SK-N-SH (cell line): Measurements from ENCODE around the gene DOCK4. TPM values are rescaled to one million over a fixed set of nuclear protein-coding genes. Genes with fewer than 3 reads are reported as not detected.

Source experiments
- CTCF ChIA-PET: fragments of 300-600, 350-600 bp; formaldehyde crosslinking; extraction: SDS; loops from one replicate; lab custom pipeline; 2021; lab: Yijun Ruan, JAX
- POLR2A ChIA-PET: fragments of 350-600 bp; sonication (Branson Sonifier 250); formaldehyde crosslinking; extraction: SDS; loops from one replicate; lab custom pipeline; 2020; ENCODE audit warnings: antibody characterized with exemption, inconsistent platforms; lab: Yijun Ruan, JAX
- DNase-seq: peaks from one replicate; pipeline ENCODE4 v3.0.0; 2012
- H2AFZ ChIP-seq: fragments of 200-600 bp; sonication (generic); 2 replicates; pipeline ENCODE4 v1.8.1; 2016; ENCODE audit warnings: antibody characterized with exemption, mild to moderate bottlenecking, low read depth
- H3F3A ChIP-seq: fragments of 200-600 bp; sonication (generic); replicated peaks from 2 replicates; pipeline ENCODE3; 2016; ENCODE audit warnings: antibody characterized with exemption, mild to moderate bottlenecking; ENCODE audit not compliant: insufficient read depth
- H3K27ac ChIP-seq, 2 experiments: fragments of 200-500 bp in 1 of 2; fragments of 200-600 bp in 1 of 2; sonication (Bioruptor generic) in 1 of 2; sonication (generic), shearing (Covaris generic) in 1 of 2; 2 replicates each; pipeline versions ENCODE4 v1.5.1 to v1.6.1; 2014 to 2016; ENCODE audit warnings: low read depth in 2 of 2, inconsistent platforms in 1 of 2, low read length in 1 of 2, mild to moderate bottlenecking in 1 of 2, mixed read lengths in 1 of 2
- H3K27me3 ChIP-seq: fragments of 200-600 bp; sonication (generic), shearing (Covaris generic); 2 replicates; pipeline ENCODE4 v1.6.1; 2016; ENCODE audit warnings: mixed run types; ENCODE audit not compliant: insufficient read depth
- H3K36me3 ChIP-seq, 2 experiments: fragments of 200-500 bp in 1 of 2; fragments of 200-600 bp in 1 of 2; sonication (Bioruptor generic) in 1 of 2; sonication (generic) in 1 of 2; replicated peaks in 1 of 2; 2 replicates each; pipeline versions ENCODE3 to v1.5.1; 2014 to 2016; ENCODE audit warnings: low read length in 1 of 2, mild to moderate bottlenecking in 1 of 2; ENCODE audit not compliant: insufficient read depth in 2 of 2, control insufficient read depth in 1 of 2
- H3K4me1 ChIP-seq, 2 experiments: fragments of 200-500 bp in 1 of 2; fragments of 200-600 bp in 1 of 2; sonication (Bioruptor generic) in 1 of 2; sonication (generic), shearing (Covaris generic) in 1 of 2; 2 replicates each; pipeline versions ENCODE4 v1.5.1 to v1.6.1; 2014 to 2016; ENCODE audit warnings: low read depth in 1 of 2, low read length in 1 of 2, mixed run types in 1 of 2; ENCODE audit not compliant: insufficient read depth in 2 of 2, control insufficient read depth in 1 of 2
- H3K4me2 ChIP-seq: fragments of 200-600 bp; sonication (generic), shearing (Covaris generic); 2 replicates; pipeline ENCODE4 v1.6.1; 2017; ENCODE audit warnings: mixed run types
- H3K4me3 ChIP-seq, 2 experiments: fragments of 200-500 bp in 1 of 2; fragments of 200-600 bp in 1 of 2; sonication (Bioruptor generic) in 1 of 2; sonication (generic), shearing (Covaris generic) in 1 of 2; 2 replicates each; pipeline versions ENCODE4 v1.5.1 to v1.8.1; 2014 to 2016; ENCODE audit warnings: low read depth in 2 of 2, inconsistent platforms in 1 of 2, low read length in 1 of 2, mild to moderate bottlenecking in 1 of 2, mixed read lengths in 1 of 2, moderate library complexity in 1 of 2
- H3K79me2 ChIP-seq: fragments of 200-600 bp; sonication (generic); 2 replicates; pipeline ENCODE4 v1.8.1; 2017; ENCODE audit warnings: mild to moderate bottlenecking; ENCODE audit not compliant: insufficient read depth
- H3K9ac ChIP-seq: fragments of 200-600 bp; sonication (generic); 2 replicates; pipeline ENCODE4 v1.6.1; 2017; ENCODE audit warnings: mixed run types
- H3K9me2 ChIP-seq: fragments of 200-600 bp; sonication (generic); 2 replicates; pipeline ENCODE4 v1.6.1; 2017; ENCODE audit warnings: mixed run types
- H3K9me3 ChIP-seq: fragments of 200-600 bp; sonication (generic); 2 replicates; pipeline ENCODE4 v1.6.1; 2017; ENCODE audit warnings: mixed run types, mild to moderate bottlenecking, moderate library complexity
- H4K20me1 ChIP-seq: fragments of 200-600 bp; sonication (generic); 2 replicates; pipeline ENCODE4 v1.6.1; 2017; ENCODE audit warnings: mild to moderate bottlenecking, mixed run types; ENCODE audit not compliant: insufficient read depth
- CHD2 ChIP-seq: fragments of 150-350 bp; IDR thresholded peaks from 2 replicates; pipeline ENCODE4 v1.6.1; 2018; ENCODE audit warnings: low read length; ENCODE audit not compliant: partially characterized antibody
- CTCF ChIP-seq: fragments of 200-600 bp; sonication (generic); IDR thresholded peaks from 2 replicates; pipeline ENCODE4 v1.6.1; 2017; ENCODE audit warnings: antibody characterized with exemption, mild to moderate bottlenecking, moderate library complexity
- ELF1 ChIP-seq: IDR thresholded peaks from 2 replicates; pipeline ENCODE4 v1.4.0; 2012
- EZH2phosphoT487 ChIP-seq: fragments of 200-600 bp; sonication (generic); IDR thresholded peaks from 2 replicates; pipeline ENCODE4 v1.6.1; 2017; ENCODE audit warnings: low read depth, mixed run types, mild to moderate bottlenecking, antibody characterized with exemption, moderate library complexity, borderline replicate concordance
- FOXM1 ChIP-seq: IDR thresholded peaks from 2 replicates; pipeline ENCODE4 v1.4.0; 2012; ENCODE audit warnings: low read depth, mild to moderate bottlenecking
- GATA2 ChIP-seq: sonication (generic); formaldehyde crosslinking; IDR thresholded peaks from 2 replicates; pipeline ENCODE4 v1.5.0; 2020; ENCODE audit warnings: mild to moderate bottlenecking, missing genetic modification reagents
- IRF3 ChIP-seq: fragments of 150-350 bp; IDR thresholded peaks from 2 replicates; pipeline ENCODE4 v1.6.1; 2016; ENCODE audit warnings: mild to moderate bottlenecking, low read depth, low read length
- MAX ChIP-seq: IDR thresholded peaks from 2 replicates; pipeline ENCODE4 v1.4.0; 2012; ENCODE audit warnings: low read depth
- MXI1 ChIP-seq: IDR thresholded peaks from 2 replicates; pipeline ENCODE4 v1.6.1; 2012; ENCODE audit warnings: mild to moderate bottlenecking, low read depth, low read length, improper control_type of control experiment
- NFIC ChIP-seq: IDR thresholded peaks from 2 replicates; pipeline ENCODE4 v1.4.0; 2012; ENCODE audit warnings: borderline replicate concordance
- REST ChIP-seq: IDR thresholded peaks from 2 replicates; pipeline ENCODE4 v1.6.1; 2012; ENCODE audit warnings: mild to moderate bottlenecking, low read depth, low read length, moderate library complexity
- RFX5 ChIP-seq: IDR thresholded peaks from 2 replicates; pipeline ENCODE4 v1.6.1; 2012; ENCODE audit warnings: mild to moderate bottlenecking, improper control_type of control experiment, low read length
- SIN3A ChIP-seq: IDR thresholded peaks from 2 replicates; pipeline ENCODE4 v1.6.1; 2012; ENCODE audit warnings: low read depth, mild to moderate bottlenecking, low read length, moderate library complexity, borderline replicate concordance
- SMC3 ChIP-seq: IDR thresholded peaks from 2 replicates; pipeline ENCODE4 v1.6.1; 2012; ENCODE audit warnings: low read depth, low read length, improper control_type of control experiment
- TCF12 ChIP-seq: IDR thresholded peaks from 2 replicates; pipeline ENCODE4 v1.4.0; 2012
- USF2 ChIP-seq: fragments of 150-350 bp; IDR thresholded peaks from 2 replicates; pipeline ENCODE4 v1.6.1; 2017; ENCODE audit warnings: antibody characterized with exemption, low read length, low read depth, borderline replicate concordance
- WGBS: methylation state at CpG from one replicate; pipeline ENCODE4 v1.1.6; 2017; ENCODE audit warnings: low lambda C conversion rate; 5-methylcytosine and 5-hydroxymethylcytosine counted together
- polyA plus RNA-seq, 3 experiments: library from polyadenylated mRNA; depleted of rRNA; stranded (reverse); fragments of >200 nt; gene quantifications; 2 replicates each; pipeline ENCODE4 v1.2.3, GENCODE V29; 2012

Gene DOCK4
- polyA plus RNA-seq, 1 of the 3 experiments (the other 2 are of a cell fraction): 8.5 TPM

GRCh38 chr7:112064627-112065385 is 141.4 kb downstream of the DOCK4 start (continued):
- no peak for TF ChIP-seq USF2
- no peak for TF ChIP-seq SMC3
- TF ChIP-seq FOXM1: no peak
- TF ChIP-seq REST: no peak
- TF ChIP-seq MXI1: no peak
- TF ChIP-seq EZH2phosphoT487: no peak
- no peak for TF ChIP-seq IRF3
- no peak for TF ChIP-seq SIN3A
- TF ChIP-seq GATA2 (CRISPR knock-in tag): no peak
- TF ChIP-seq TCF12: no peak
- TF ChIP-seq, all 33 proteins: peak for 0

GRCh38 chr7:112063974-112064373 is 142.2 kb downstream of the DOCK4 start:
- H3K4me1 ChIP-seq: peaks cover 0 to 13% of the 10 kb centered on the region in 2 experiments; a peak in 2 of 4 replicates
- H3F3A ChIP-seq: no peaks in the 10 kb centered on the region
- 89% methylated on average over 2 of the region's 2 CpGs for WGBS
- no peaks in the 10 kb centered on the region for H3K9me2 ChIP-seq
- H3K4me2 ChIP-seq: no peak overlapping the region
- no peaks in the 10 kb centered on the region for H3K9me3 ChIP-seq
- H2AFZ ChIP-seq: no peak overlapping the region
- CTCF ChIA-PET: interaction anchor here (1.0 kb wide), 1 partner anchor 301 kb away, joined by 4 read pairs; no protein-coding TSS in a partner anchor
- no peak overlapping the region for H3K9ac ChIP-seq
- no peaks in the 10 kb centered on the region for H3K27me3 ChIP-seq
- no peaks in the 10 kb centered on the region for H4K20me1 ChIP-seq
- no peak for DNase-seq
- no peak overlapping the region for H3K27ac ChIP-seq
- no peak for TF ChIP-seq GATA2 (CRISPR knock-in tag)
- TF ChIP-seq NFIC: no peak
- no peak for TF ChIP-seq ELF1
- TF ChIP-seq SMC3: no peak
- TF ChIP-seq SIN3A: no peak
- TF ChIP-seq MAX: no peak
- TF ChIP-seq CHD2: no peak
- TF ChIP-seq MXI1: no peak
- TF ChIP-seq RFX5: no peak
- no peak for TF ChIP-seq CTCF
- TF ChIP-seq USF2: no peak
- POLR2A ChIA-PET: no interaction called here
- H3K79me2 ChIP-seq: no peaks in the 10 kb centered on the region
- no peaks in the 10 kb centered on the region for H3K36me3 ChIP-seq
- no peak overlapping the region for H3K4me3 ChIP-seq
